ENCODE results near the gene AOC1.
"Not testable (repeated sequence)": the region's sequence is repeated elsewhere in the genome, so short reads cannot be mapped to it uniquely, and the experiment has no call there.

Gene AOC1

DNA sequence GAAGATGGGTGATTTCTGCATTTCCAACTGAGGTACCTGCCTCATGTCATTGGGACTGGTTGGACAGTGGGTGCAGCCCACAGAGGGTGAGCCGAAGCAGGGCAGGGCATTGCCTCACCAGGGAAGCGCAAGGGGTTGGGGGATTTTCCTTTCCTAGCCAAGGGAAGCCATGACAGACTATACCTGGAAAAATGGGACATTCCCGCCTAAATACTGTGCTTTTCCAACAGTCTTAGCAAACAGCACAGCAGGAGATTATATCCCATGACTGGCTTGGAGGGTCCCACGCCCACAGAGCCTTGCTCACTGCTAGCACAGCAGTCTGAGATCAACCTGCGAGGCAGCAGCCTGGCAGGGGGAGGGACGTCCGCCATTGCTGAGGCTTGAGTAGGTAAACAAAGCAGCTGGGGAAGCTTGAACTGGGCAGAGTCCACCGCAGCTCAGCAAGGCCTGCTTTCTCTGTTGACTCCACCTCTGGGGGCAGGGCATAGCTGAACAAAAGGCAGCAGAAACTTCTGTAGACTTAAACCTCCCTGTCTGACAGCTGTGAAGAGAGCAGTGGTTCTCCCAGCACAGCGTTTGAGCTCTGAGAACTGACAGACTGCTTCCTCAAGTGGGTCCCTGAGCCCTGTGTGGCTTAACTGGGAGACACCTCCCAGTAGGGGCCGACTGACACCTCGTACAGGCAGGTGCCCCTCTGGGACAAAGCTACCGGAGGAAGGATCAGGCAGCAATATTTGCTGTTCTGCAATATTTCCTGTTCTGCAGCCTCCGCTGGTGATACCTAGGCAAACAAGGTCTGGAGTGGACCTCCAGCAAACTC lies 44.5 kb upstream of the AOC1 start:
- POLR2A ChIA-PET; H3K27ac ChIP-seq (ENCODE audit: insufficient read depth in 1 of 2, low read depth in 1 of 2, low read length in 2 of 2, poor library complexity in 1 of 2, severe bottlenecking in 2 of 2); H3K4me1 ChIP-seq (ENCODE audit: control extremely low read depth in 1 of 4, control insufficient read depth in 4 of 4, insufficient read depth in 4 of 4, low read length in 3 of 4); DNase-seq; H3K4me3 ChIP-seq (ENCODE audit: control insufficient read depth in 1 of 7, extremely low read depth in 1 of 7, insufficient read depth in 4 of 7, low read depth in 2 of 7, low read length in 6 of 7); H3K36me3 ChIP-seq (ENCODE audit: control insufficient read depth in 4 of 4, insufficient read depth in 4 of 4, low read length in 3 of 4): not testable (repeated sequence)
- whole genome bisulfite sequencing (ENCODE audit: insufficient coverage): 88% methylated on average over 11 of the region's 13 CpGs
- CTCF ChIA-PET: interaction anchor here (1.1 to 1.2 kb wide), 2 partner anchors 13 to 21 kb away, joined by 3 to 4 read pairs; no protein-coding TSS in a partner anchor
- Histone ChIP-seq H3K9me3 (ENCODE audit: control extremely low read depth in 1 of 5, control insufficient read depth in 4 of 5, insufficient read depth in 2 of 5, low read depth in 1 of 5, low read length in 4 of 5) (peaks cover 0 to 14% (median 6%) of the 10 kb centered on the region in 5 experiments), H3K27me3 (replicated peaks in 2 of 5; ENCODE audit: control insufficient read depth in 4 of 5, insufficient read depth in 5 of 5, low read length in 4 of 5) (peaks cover 0 to 14% (median 3%) of the 10 kb centered on the region in 5 experiments)

DNA sequence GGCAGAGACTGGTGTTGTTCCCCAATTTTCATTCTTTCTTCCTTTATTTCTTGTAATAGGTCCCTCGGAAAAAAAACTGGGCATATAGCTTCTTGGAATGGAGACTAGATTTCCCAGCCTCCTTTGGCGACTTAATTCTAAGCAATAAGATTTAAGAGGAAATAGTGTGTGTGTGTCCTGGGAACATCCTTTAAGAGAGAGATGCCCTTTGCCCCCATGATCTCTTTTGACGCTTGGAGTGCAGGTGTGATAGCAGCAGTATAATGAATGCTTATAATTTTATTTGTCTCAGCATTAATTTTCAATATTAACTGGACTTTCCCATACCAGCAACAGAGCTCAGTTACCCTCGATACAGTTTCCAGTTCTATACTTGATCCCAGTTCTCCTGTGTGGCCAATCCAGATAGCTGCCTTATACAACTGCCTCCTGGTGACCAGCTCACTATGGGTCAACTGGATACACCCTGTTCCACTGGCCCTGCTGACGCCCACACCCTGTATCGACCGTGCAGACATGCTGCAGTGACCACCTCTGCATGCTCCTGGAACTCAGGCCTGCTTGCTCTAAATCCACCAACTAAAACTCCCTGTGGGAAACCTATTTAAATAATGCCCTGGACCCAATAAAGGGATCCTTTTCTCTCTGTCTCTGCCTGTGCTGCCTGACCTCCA lies 37.9 kb upstream of the AOC1 start:
- Histone ChIP-seq H3K4me1 (ENCODE audit: control extremely low read depth in 1 of 4, control insufficient read depth in 4 of 4, insufficient read depth in 4 of 4, low read length in 3 of 4) (no peaks in the 10 kb centered on the region), H3K9me3 (ENCODE audit: control extremely low read depth in 1 of 5, control insufficient read depth in 4 of 5, insufficient read depth in 2 of 5, low read depth in 1 of 5, low read length in 4 of 5) (peaks cover 0 to 8% (median 6%) of the 10 kb centered on the region in 5 experiments), H3K36me3 (ENCODE audit: control insufficient read depth in 4 of 4, insufficient read depth in 4 of 4, low read length in 3 of 4) (no peaks in the 10 kb centered on the region), H3K4me3 (ENCODE audit: control insufficient read depth in 1 of 7, extremely low read depth in 1 of 7, insufficient read depth in 4 of 7, low read depth in 2 of 7, low read length in 6 of 7) (no peak overlapping the region), H3K27me3 (replicated peaks in 2 of 5; ENCODE audit: control insufficient read depth in 4 of 5, insufficient read depth in 5 of 5, low read length in 4 of 5) (no peaks in the 10 kb centered on the region), H3K27ac (ENCODE audit: insufficient read depth in 1 of 2, low read depth in 1 of 2, low read length in 2 of 2, poor library complexity in 1 of 2, severe bottlenecking in 2 of 2) (no peak overlapping the region)
- no peak for DNase-seq
- POLR2A ChIA-PET: no interaction called here
- 100% methylated on average over 3 of the region's 7 CpGs for WGBS (ENCODE audit: insufficient coverage)
- CTCF ChIA-PET: no interaction called here

DNA sequence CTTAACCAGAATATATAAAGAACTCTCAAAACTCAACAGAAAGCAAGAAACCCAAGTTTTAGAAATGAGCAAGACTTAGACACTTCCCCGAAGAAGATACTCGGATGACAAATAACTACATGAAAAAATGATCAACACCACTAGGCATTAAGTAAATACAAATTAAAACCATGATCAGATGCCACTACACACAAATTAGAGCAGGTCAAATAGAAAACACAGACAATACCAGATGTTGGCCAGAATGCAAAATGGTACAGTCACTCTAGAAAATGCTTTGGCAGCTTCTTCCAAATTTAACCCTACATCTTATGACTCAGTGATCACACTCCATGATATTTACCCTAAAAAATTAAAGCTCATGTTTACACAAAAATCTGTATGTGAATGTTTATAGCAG lies 33.3 kb upstream of the AOC1 start:
- peaks cover 0 to 10% (median 6%) of the 10 kb centered on the region in 5 experiments for H3K9me3 ChIP-seq (ENCODE audit: control extremely low read depth in 1 of 5, control insufficient read depth in 4 of 5, insufficient read depth in 2 of 5, low read depth in 1 of 5, low read length in 4 of 5)
- H3K4me3 ChIP-seq (ENCODE audit: control insufficient read depth in 1 of 7, extremely low read depth in 1 of 7, insufficient read depth in 4 of 7, low read depth in 2 of 7, low read length in 6 of 7): no peak overlapping the region
- H3K27me3 ChIP-seq (replicated peaks in 2 of 5; ENCODE audit: control insufficient read depth in 4 of 5, insufficient read depth in 5 of 5, low read length in 4 of 5): no peaks in the 10 kb centered on the region
- no peak for DNase-seq
- no peaks in the 10 kb centered on the region for H3K36me3 ChIP-seq (ENCODE audit: control insufficient read depth in 4 of 4, insufficient read depth in 4 of 4, low read length in 3 of 4)
- ChIA-PET CTCF (interaction anchor here (0.9 kb wide), 1 partner anchor 63 kb away, joined by 3 read pairs; no protein-coding TSS in a partner anchor), POLR2A (no interaction called here)
- no CpG with 5 or more reads among the region's 2 CpGs for WGBS (ENCODE audit: insufficient coverage)
- H3K4me1 ChIP-seq (ENCODE audit: control extremely low read depth in 1 of 4, control insufficient read depth in 4 of 4, insufficient read depth in 4 of 4, low read length in 3 of 4): no peaks in the 10 kb centered on the region
- no peak overlapping the region for H3K27ac ChIP-seq (ENCODE audit: insufficient read depth in 1 of 2, low read depth in 1 of 2, low read length in 2 of 2, poor library complexity in 1 of 2, severe bottlenecking in 2 of 2)

DNA sequence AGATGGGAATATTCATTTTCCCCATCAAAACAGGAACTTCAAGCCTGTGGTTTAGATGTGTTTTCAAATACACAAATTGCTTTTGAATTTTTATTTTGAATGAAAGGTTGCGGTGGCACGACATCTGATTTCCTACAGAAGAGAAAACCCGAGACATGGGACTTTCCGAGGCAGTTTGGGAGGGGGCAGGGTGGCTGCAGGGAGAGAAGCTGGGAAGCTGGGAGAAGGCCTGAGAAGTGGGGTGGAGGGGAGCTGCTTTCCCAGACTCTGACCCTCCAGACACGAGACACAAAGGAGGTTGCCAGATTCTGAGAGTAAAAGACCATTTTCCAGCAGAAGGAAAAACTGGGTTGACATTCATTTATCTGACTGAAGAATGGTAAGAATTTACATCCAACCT lies 32.2 kb upstream of the AOC1 start:
- ChIA-PET POLR2A (no interaction called here), CTCF (no interaction called here)
- Histone ChIP-seq H3K4me1 (ENCODE audit: control extremely low read depth in 1 of 4, control insufficient read depth in 4 of 4, insufficient read depth in 4 of 4, low read length in 3 of 4) (no peaks in the 10 kb centered on the region), H3K27me3 (replicated peaks in 2 of 5; ENCODE audit: control insufficient read depth in 4 of 5, insufficient read depth in 5 of 5, low read length in 4 of 5) (no peaks in the 10 kb centered on the region), H3K9me3 (ENCODE audit: control extremely low read depth in 1 of 5, control insufficient read depth in 4 of 5, insufficient read depth in 2 of 5, low read depth in 1 of 5, low read length in 4 of 5) (peaks cover 0 to 10% (median 6%) of the 10 kb centered on the region in 5 experiments), H3K27ac (ENCODE audit: insufficient read depth in 1 of 2, low read depth in 1 of 2, low read length in 2 of 2, poor library complexity in 1 of 2, severe bottlenecking in 2 of 2) (no peak overlapping the region), H3K4me3 (ENCODE audit: control insufficient read depth in 1 of 7, extremely low read depth in 1 of 7, insufficient read depth in 4 of 7, low read depth in 2 of 7, low read length in 6 of 7) (no peak overlapping the region), H3K36me3 (ENCODE audit: control insufficient read depth in 4 of 4, insufficient read depth in 4 of 4, low read length in 3 of 4) (no peaks in the 10 kb centered on the region)
- DNase-seq: no peak
- 92% methylated on average over 4 of the region's 5 CpGs for WGBS (ENCODE audit: insufficient coverage)

DNA sequence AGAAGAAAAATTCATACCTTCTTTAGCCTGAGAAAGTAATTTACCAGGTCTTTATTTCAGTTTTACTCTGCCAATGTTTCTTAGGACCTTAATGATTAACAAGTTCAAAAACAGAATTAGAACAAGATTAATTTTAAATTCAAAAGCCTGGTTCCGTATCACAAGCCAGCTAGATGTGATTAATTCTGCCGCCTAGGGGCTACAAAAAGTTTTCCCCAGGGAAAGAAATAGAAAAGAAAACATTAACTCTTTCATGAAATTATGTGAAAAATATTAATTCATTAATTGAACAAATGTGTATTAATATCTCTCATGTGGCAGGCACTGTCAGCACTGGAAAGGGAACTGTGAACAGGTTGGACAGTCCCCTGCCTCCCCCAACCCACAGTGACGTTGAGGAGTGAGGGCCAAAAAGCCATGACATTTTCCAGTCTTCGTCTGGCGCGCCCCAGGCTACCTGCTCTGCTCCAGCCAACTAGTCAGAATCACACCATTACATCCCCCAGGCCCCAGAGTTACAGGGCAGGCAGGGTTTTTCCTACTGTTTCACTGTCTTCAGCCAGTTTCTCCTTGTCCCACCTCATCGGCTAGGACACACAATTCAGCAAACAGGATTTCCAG lies 31.6 kb upstream of the AOC1 start:
- Histone ChIP-seq H3K36me3 (ENCODE audit: control insufficient read depth in 4 of 4, insufficient read depth in 4 of 4, low read length in 3 of 4) (no peaks in the 10 kb centered on the region), H3K4me3 (ENCODE audit: control insufficient read depth in 1 of 7, extremely low read depth in 1 of 7, insufficient read depth in 4 of 7, low read depth in 2 of 7, low read length in 6 of 7) (no peak overlapping the region), H3K27me3 (replicated peaks in 2 of 5; ENCODE audit: control insufficient read depth in 4 of 5, insufficient read depth in 5 of 5, low read length in 4 of 5) (no peaks in the 10 kb centered on the region), H3K4me1 (ENCODE audit: control extremely low read depth in 1 of 4, control insufficient read depth in 4 of 4, insufficient read depth in 4 of 4, low read length in 3 of 4) (no peaks in the 10 kb centered on the region), H3K27ac (ENCODE audit: insufficient read depth in 1 of 2, low read depth in 1 of 2, low read length in 2 of 2, poor library complexity in 1 of 2, severe bottlenecking in 2 of 2) (no peak overlapping the region), H3K9me3 (ENCODE audit: control extremely low read depth in 1 of 5, control insufficient read depth in 4 of 5, insufficient read depth in 2 of 5, low read depth in 1 of 5, low read length in 4 of 5) (peaks cover 0 to 10% (median 4%) of the 10 kb centered on the region in 5 experiments)
- no peak for DNase-seq
- ChIA-PET POLR2A (no interaction called here), CTCF (no interaction called here)
- 100% methylated on average over 3 of the region's 7 CpGs for WGBS (ENCODE audit: insufficient coverage)

DNA sequence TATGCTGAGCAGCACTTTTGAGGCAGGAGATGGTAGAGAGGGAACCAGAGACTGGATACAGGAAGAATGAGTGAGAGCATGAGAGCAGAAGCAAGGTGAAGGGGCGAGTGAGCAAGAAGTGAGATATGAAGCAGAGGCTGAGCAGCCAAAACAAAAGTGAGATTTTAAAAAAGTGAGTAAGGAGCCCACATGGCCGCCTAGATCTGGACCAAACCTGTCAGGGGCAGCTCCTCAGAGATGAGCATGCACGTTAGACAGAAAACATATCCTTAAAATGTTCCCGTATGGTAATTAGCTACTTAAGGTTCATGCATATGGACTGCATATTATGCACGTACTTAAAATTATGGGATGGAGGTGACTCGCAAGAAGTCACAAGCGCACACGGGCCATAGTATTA lies 29.3 kb upstream of the AOC1 start:
- CTCF ChIA-PET: no interaction called here
- no peak for DNase-seq
- H3K36me3 ChIP-seq (ENCODE audit: control insufficient read depth in 4 of 4, insufficient read depth in 4 of 4, low read length in 3 of 4): no peaks in the 10 kb centered on the region
- no peak overlapping the region for H3K4me3 ChIP-seq (ENCODE audit: control insufficient read depth in 1 of 7, extremely low read depth in 1 of 7, insufficient read depth in 4 of 7, low read depth in 2 of 7, low read length in 6 of 7)
- H3K9me3 ChIP-seq (ENCODE audit: control extremely low read depth in 1 of 5, control insufficient read depth in 4 of 5, insufficient read depth in 2 of 5, low read depth in 1 of 5, low read length in 4 of 5): peaks cover 0 to 3% (median 0%) of the 10 kb centered on the region in 5 experiments
- POLR2A ChIA-PET: no interaction called here
- H3K4me1 ChIP-seq (ENCODE audit: control extremely low read depth in 1 of 4, control insufficient read depth in 4 of 4, insufficient read depth in 4 of 4, low read length in 3 of 4): no peaks in the 10 kb centered on the region
- no peak overlapping the region for H3K27ac ChIP-seq (ENCODE audit: insufficient read depth in 1 of 2, low read depth in 1 of 2, low read length in 2 of 2, poor library complexity in 1 of 2, severe bottlenecking in 2 of 2)
- H3K27me3 ChIP-seq (replicated peaks in 2 of 5; ENCODE audit: control insufficient read depth in 4 of 5, insufficient read depth in 5 of 5, low read length in 4 of 5): peaks cover 0 to 5% (median 2%) of the 10 kb centered on the region in 5 experiments
- 92% methylated on average over 8 of the region's 8 CpGs for WGBS (ENCODE audit: insufficient coverage)

Data from common myeloid progenitor, CD34-positive (primary cell).